Smooth muscle cell of trachea (primary cell): Measurements from ENCODE around the gene TFF1. TPM values are rescaled to one million over a fixed set of nuclear protein-coding genes. Genes with fewer than 3 reads are reported as not detected.

ENCODE experiments used
- total RNA-seq: library from RNA; depleted of rRNA; stranded (reverse); fragments of >200 nt; gene quantifications from 2 replicates; pipeline ENCODE4 v1.2.1, GENCODE V29; 2014

TFF1 gene
- total RNA-seq = not detected in 2 replicates

GRCh38 chr21:42366292-42367010, at the start of gene TFF1:
Gene TFF1, minus strand, starts transcription at chr21:42366535. Its CDS starts 40 bp downstream, at chr21:42366495.

GRCh38 chr21:42403611-42404231, 37.4 kb upstream of the TFF1 start, which contains the start of gene UBASH3A:
Gene UBASH3A, plus strand, starts transcription at chr21:42403902. Its CDS starts 44 bp downstream, at chr21:42403946.

GRCh38 chr21:42395905-42396651, 29.7 kb upstream of the TFF1 start, which contains the start of gene TMPRSS3:
Gene TMPRSS3, minus strand, starts transcription at chr21:42396052. Its CDS starts 635 bp downstream, at chr21:42395417.

GRCh38 chr21:42350927-42351426, 15.4 kb downstream of the TFF1 start, which contains the start of gene TFF2:
Gene TFF2, minus strand, starts transcription at chr21:42350994. Its CDS starts 37 bp downstream, at chr21:42350957.

DNA sequence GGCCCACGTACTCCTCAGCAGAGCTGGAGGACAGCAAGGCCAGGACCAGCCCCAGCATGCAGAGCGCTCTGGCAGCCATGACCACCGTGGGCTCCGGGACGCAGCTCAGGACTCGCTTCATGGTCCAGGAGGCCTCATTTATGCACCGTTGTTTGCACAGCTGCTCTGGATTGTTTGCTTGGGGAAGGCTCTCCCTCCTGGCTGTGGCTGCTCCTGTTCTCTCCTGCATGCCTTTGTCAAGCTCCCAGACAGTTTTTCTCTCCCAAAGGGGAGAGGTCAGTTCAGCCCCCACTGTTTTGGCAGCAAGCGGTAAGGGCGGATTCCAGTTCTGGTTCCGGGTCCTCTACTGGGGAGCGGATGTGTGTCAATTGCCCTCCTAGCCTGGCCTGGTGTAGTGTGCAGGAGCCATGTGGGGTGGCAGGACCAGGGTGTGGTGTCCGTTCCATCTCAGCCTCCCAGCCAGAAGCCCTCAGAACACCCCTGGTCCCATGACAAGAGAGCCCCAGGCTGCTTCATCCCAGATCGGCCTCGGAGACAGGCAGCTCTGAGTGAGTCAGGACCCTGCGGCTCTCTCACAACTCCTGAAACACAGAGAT, 50.9 kb downstream of the TFF1 start, which contains the start of gene TFF3:
Gene TFF3 (minus strand): TSS at position 114 of the 596 bp plus-strand sequence. CDS start 35 bp downstream, at position 79.

Other genes starting within 250 kb of the TFF1 start
- 4.1 and 4.5 TPM in 2 replicates for gene ABCG1, start 147.4 kb downstream of the TFF1 start, total RNA-seq
- gene TFF3, start 51.1 kb downstream of the TFF1 start, total RNA-seq = 0.17 and 0.29 TPM in 2 replicates
- not detected in 2 replicates for gene TFF2, start 15.5 kb downstream of the TFF1 start, total RNA-seq
- not detected in 2 replicates for gene TMPRSS3, start 29.5 kb upstream of the TFF1 start, total RNA-seq
- gene UBASH3A, start 37.4 kb upstream of the TFF1 start, total RNA-seq = not detected in 2 replicates
- gene RSPH1, start 129.7 kb upstream of the TFF1 start, total RNA-seq = 0.15 and 0.17 TPM in 2 replicates
- gene SLC37A1, start 147.3 kb upstream of the TFF1 start, total RNA-seq = 2.3 and 2.6 TPM in 2 replicates